ENCODE data around the gene RNF38. TPM values are rescaled to one million over a fixed set of nuclear protein-coding genes. Genes with fewer than 3 reads are reported as not detected.
"Not testable (repeated sequence)": the region's sequence is repeated elsewhere in the genome, so short reads cannot be mapped to it uniquely, and the experiment has no call there.

The RNF38 gene
- 16.1 TPM for total RNA-seq

DNA sequence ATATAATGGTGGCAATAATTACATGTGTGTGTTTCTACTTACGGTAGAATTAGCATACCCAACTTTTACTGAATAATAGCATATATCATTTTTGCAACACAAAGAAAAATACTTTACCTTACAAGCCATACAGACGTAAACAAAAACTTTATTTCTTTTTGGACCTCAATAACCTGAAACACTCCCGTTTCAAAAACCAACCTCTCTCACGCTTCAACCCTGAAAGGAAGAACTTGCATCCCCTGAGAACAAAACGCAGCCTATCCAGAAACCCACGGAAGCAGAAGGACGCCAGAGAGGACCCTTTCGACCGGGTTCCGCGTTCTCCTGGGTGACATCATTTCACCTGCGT lies at the start of gene RNF38:
Gene RNF38, minus strand, starts transcription at position 290 of the 352 bp plus-strand sequence. Its CDS starts 161 bp downstream, at position 129.
- no peak for DNase-seq (ENCODE audit: low spot score in 2 of 2)
- Histone ChIP-seq H3K27me3 (no peaks in the 10 kb centered on the region), H3K9me3 (no peaks in the 10 kb centered on the region), H3K4me1 (peaks cover 0 to 9% of the 10 kb centered on the region in 2 donors), H3K36me3 (no peaks in the 10 kb centered on the region), H3K27ac (peak within 1 kb of the TSS; percentile 87 to 94), H3K4me3 (peak within 1 kb of the TSS; percentile 64 to 79)
- TF ChIP-seq, protein P1, sequence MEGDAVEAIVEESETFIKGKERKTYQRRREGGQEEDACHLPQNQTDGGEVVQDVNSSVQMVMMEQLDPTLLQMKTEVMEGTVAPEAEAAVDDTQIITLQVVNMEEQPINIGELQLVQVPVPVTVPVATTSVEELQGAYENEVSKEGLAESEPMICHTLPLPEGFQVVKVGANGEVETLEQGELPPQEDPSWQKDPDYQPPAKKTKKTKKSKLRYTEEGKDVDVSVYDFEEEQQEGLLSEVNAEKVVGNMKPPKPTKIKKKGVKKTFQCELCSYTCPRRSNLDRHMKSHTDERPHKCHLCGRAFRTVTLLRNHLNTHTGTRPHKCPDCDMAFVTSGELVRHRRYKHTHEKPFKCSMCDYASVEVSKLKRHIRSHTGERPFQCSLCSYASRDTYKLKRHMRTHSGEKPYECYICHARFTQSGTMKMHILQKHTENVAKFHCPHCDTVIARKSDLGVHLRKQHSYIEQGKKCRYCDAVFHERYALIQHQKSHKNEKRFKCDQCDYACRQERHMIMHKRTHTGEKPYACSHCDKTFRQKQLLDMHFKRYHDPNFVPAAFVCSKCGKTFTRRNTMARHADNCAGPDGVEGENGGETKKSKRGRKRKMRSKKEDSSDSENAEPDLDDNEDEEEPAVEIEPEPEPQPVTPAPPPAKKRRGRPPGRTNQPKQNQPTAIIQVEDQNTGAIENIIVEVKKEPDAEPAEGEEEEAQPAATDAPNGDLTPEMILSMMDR (IDR thresholded peaks at IDR 0.05) = no peak
- intact Hi-C loops (cut with DNase I) = loop anchor here (5.0 to 10.0 kb wide), 3 partner anchors 172 to 1943 kb away; partner anchors contain the start of genes DNAI1, FAM219A, GRHPR and MELK

DNA sequence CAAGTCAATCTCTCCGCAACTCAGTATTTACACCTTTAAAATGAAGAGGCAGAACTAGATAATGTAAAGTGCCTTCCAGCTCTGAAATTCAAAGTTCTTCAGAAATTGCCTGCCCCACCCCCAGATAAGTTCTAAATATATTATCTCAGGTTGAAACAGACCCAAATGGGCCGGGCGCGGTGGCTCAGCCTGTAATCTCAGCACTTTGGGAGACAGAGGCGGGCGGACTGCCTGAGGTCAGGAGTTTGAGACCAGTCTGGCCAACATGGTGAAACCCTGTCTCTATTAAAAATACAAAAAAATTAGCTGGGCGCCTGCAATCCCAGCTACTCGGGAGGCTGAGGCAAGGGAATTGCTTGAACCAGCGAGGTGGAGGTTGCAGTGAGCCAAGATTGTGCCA lies 48.5 kb upstream of the RNF38 start:
- DNase-seq (ENCODE audit: low spot score in 2 of 2); H3K4me1 ChIP-seq; H3K27me3 ChIP-seq; intact Hi-C loops (cut with DNase I); H3K4me3 ChIP-seq; H3K9me3 ChIP-seq; H3K36me3 ChIP-seq; H3K27ac ChIP-seq: not testable (repeated sequence)

DNA sequence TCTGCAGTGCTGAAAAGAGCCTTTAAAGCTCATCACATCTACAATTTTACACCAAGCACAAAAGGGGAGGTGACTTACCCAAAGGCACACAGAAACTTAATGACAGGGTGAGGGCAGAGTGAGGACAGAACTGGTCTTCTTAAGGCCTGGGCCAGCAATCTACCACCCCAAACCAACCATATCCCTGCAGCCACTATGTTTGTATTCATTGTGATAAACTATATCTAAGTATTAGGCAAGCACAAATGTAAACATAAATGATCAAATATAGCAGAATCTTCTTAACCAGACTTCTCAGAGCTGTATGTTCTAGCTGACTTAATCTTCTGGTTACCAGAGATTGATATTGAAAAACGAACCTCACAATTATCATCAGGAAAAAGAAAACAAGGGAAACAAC lies 47.9 kb upstream of the RNF38 start:
- no peaks in the 10 kb centered on the region for H3K9me3 ChIP-seq
- H3K4me1 ChIP-seq = no peaks in the 10 kb centered on the region
- DNase-seq (ENCODE audit: low spot score in 2 of 2) = no peak
- TF ChIP-seq, protein P1 (IDR thresholded peaks at IDR 0.05) = no peak
- H3K4me3 ChIP-seq = no peak overlapping the region
- no peaks in the 10 kb centered on the region for H3K36me3 ChIP-seq
- intact Hi-C loops (cut with DNase I) = no loop called here
- no peak overlapping the region for H3K27ac ChIP-seq
- H3K27me3 ChIP-seq = no peaks in the 10 kb centered on the region

DNA sequence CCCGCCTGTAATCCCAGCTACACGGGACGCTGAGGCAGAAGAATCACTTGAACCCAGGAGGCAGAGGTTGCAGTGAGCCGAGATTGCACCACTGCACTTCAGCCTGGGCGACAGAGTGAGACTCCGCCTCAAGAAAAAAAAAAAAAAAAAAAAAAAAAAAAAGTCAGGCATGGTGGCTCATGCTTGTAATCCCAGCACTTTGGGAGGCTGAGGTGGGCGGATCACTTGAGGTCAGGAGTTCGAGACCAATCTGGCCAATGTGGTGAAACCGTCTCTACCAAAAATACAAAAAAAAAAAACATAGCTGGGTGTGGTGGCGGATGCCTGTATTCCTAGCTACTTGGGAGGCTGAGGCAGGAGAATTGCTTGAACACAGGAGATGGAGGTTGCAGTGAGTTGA lies 46.6 kb upstream of the RNF38 start:
- H3K4me3 ChIP-seq; H3K27ac ChIP-seq; DNase-seq (ENCODE audit: low spot score in 2 of 2); H3K9me3 ChIP-seq; H3K27me3 ChIP-seq; H3K4me1 ChIP-seq; H3K36me3 ChIP-seq; intact Hi-C loops (cut with DNase I): not testable (repeated sequence)

DNA sequence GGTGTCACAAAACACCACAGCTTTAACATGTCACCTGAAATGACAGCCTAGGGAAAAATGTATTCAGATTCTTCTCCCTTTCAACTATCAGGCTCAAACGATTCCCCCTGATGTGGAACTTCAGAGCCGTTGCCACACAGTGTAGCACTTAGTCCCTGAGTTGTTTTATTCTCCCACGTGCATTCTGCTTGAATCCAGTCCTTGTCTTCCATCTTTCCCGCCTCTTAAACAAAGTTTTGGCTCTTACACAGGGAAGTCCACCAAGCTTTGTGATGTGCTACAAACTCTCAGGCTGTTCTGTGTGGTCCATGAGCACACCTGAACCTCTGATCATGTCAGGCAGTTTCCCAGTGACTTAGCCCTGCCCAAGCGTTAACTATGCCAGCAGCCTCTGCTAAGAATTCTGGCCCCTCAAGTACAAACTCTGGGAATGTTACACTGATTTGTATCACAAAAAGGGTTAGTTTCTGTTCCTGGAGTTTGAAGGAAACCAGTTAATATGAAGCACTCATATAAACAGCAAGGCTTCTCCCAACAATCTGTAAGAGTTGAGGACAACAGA lies 45.8 kb upstream of the RNF38 start:
- no peak for DNase-seq (ENCODE audit: low spot score in 2 of 2)
- Histone ChIP-seq H3K36me3 (no peaks in the 10 kb centered on the region), H3K4me3 (no peak overlapping the region), H3K27me3 (no peaks in the 10 kb centered on the region), H3K27ac (no peak overlapping the region), H3K9me3 (no peaks in the 10 kb centered on the region), H3K4me1 (no peaks in the 10 kb centered on the region)
- TF ChIP-seq, protein P1 (IDR thresholded peaks at IDR 0.05) = no peak
- intact Hi-C loops (cut with DNase I) = no loop called here

DNA sequence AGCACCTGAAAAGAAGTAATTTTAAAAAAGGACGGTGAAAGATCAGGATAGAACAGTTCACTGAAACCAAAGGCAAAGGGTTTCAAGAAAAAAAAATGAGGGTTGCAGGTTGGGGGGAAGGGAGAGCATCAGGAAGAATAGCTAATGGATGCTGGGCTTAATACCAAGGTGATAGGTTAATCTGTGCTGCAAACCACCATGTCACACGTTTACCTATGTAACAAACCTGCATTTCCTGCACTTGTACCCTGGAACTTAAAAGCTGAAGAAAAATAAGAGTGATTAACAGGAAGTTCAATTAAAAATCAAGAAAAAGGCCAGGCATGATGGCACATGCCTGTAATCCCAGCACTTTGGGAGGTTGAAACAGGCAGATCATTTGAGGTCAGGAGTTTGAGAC lies 44.1 kb upstream of the RNF38 start:
- no peak for DNase-seq (ENCODE audit: low spot score in 2 of 2)
- TF ChIP-seq, protein P1 (IDR thresholded peaks at IDR 0.05) = no peak
- intact Hi-C loops (cut with DNase I) = no loop called here
- H3K4me3 ChIP-seq = no peak overlapping the region
- no peaks in the 10 kb centered on the region for H3K4me1 ChIP-seq
- H3K27me3 ChIP-seq = no peaks in the 10 kb centered on the region
- no peak overlapping the region for H3K27ac ChIP-seq
- no peaks in the 10 kb centered on the region for H3K36me3 ChIP-seq
- no peaks in the 10 kb centered on the region for H3K9me3 ChIP-seq

DNA sequence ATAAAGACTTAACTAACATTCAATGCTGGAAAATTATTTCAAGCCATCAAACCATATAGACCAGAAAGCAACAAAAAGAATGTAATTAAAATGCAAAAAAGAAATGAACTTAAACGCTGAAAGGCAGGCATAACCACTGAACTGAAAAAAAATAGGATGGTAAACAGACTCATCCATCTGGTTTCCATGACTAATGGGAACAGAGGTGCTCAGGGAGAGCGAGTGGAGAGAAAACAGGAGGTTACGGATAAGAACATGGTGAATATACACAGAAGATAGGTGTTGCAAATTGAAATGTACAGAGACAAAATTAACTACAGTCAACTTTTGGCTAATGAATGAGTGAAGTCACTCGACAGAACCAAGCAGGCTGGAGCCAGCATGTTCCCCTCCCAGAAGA lies 43.5 kb upstream of the RNF38 start:
- H3K36me3 ChIP-seq = no peaks in the 10 kb centered on the region
- intact Hi-C loops (cut with DNase I) = no loop called here
- DNase-seq (ENCODE audit: low spot score in 2 of 2) = no peak
- no peaks in the 10 kb centered on the region for H3K9me3 ChIP-seq
- H3K4me3 ChIP-seq = no peak overlapping the region
- H3K27ac ChIP-seq = no peak overlapping the region
- TF ChIP-seq, protein P1 (IDR thresholded peaks at IDR 0.05) = no peak
- no peaks in the 10 kb centered on the region for H3K4me1 ChIP-seq
- no peaks in the 10 kb centered on the region for H3K27me3 ChIP-seq
